NCI-H1436 (cell line): ENCODE measurements around the gene PLEK2.
A peak's percentile ranks its signal among the peaks of the same experiment; 100 is the strongest.
"Not testable (repeated sequence)": the region's sequence is repeated elsewhere in the genome, so short reads cannot be mapped to it uniquely, and the experiment has no call there.

Experiments used
- DNase-seq: peaks from one replicate; lab custom pipeline; 2025; lab: John Stamatoyannopoulos, UW

PLEK2 gene, protein sequence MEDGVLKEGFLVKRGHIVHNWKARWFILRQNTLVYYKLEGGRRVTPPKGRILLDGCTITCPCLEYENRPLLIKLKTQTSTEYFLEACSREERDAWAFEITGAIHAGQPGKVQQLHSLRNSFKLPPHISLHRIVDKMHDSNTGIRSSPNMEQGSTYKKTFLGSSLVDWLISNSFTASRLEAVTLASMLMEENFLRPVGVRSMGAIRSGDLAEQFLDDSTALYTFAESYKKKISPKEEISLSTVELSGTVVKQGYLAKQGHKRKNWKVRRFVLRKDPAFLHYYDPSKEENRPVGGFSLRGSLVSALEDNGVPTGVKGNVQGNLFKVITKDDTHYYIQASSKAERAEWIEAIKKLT

DNA sequence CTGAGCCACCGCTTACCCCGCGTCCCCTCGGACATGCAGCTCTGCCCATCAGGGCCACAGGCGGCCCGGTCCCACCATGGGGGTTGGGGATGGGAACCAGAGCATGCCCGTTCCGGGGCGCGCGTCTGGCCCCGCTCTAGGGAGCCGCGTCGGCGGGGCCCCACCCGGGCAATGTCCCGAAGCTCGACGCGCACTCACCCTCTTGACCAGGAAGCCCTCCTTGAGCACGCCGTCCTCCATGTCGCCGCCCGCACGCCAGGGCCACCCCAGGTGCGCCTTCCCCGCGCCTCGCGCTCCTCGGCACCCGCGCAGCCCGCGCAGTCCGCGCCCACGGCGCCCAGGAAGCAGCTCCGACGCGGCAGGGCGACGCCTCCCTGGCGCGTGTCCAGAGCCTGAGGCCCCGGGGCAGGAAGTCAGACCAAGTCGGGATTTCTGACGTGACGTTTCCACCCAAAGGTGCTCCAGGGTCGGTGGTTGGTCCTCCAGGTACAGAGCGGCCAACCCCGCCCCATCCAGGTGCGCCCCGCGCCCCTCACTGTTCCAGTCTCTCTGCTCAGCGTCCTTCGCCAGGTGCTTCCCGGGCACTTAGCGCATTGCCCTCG lies at the start of gene PLEK2:
TSS of gene PLEK2 (minus strand) at position 346 of the 602 bp plus-strand sequence. CDS start at position 240, 106 bp downstream.
- peak; percentile 30 for DNase-seq

DNA sequence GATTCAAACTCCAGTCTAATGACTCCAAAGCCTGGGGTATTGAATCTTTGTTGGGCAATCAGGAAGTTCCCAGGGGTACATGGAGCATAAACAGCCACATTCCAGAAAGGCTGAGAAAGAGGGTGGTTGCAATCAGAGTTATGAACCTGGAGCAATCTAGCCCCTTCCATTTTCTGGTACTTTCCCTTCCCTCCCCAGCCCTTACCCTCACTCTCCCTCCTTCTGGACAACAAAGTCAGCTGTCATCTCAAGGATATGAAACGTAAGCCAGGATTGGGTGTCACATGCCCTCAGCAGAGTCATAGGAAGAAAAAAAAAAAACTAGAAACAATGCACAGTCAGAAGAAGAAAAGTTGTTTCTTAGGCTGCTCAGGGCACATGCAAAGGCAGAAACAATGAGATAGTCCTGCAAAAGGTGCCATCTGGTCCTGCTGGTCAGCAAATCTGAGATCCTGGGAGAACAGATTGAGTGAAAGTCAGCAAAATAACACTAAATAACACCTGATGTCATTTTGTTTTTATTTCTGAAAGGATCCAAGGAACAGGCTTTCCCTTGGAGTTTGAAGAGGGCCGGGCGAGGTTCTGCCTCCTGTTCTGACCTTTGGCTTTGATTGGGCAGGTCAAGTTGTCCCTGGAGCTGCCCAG lies 49.5 kb upstream of the PLEK2 start:
- no peak for DNase-seq

DNA sequence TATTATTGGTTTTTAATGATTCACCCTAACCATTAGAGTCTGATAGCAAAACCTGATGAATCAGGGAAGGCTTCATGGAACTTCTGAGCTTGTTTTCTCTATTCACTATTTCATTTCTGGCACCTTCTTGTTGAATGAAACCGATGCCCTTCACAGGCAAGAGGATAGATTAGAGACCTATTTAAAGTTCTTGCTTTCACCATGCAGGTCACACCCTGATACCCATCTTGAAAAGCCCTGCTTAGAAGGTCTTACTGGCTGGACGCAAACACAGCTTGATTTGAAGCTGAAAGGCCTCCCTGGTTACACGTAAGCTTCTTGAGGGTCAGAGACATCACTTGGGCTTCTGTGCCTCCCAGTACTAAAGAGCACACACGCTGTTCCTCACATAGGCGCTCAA lies 47.4 kb upstream of the PLEK2 start:
- no peak for DNase-seq

DNA sequence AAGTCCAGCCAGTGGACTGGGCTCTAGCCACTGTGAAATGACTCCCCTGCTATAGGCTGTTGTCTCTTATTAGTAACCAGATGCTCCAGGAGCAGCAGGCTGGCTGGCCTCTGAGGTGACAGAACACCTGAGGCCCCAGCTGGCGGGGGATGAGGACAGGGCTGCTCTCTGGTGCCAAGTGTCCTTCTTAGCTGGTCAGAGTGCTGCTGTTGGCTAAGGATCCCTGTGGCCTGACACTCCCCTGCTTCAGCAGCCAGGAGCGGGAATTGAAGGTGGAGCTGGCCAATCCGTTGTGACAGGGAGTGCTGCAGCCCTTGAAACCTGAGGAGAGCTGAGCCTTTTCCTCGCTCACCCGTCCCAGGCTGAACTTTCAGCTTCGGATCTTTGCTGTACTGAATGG lies 45.8 kb upstream of the PLEK2 start:
- DNase-seq: no peak

DNA sequence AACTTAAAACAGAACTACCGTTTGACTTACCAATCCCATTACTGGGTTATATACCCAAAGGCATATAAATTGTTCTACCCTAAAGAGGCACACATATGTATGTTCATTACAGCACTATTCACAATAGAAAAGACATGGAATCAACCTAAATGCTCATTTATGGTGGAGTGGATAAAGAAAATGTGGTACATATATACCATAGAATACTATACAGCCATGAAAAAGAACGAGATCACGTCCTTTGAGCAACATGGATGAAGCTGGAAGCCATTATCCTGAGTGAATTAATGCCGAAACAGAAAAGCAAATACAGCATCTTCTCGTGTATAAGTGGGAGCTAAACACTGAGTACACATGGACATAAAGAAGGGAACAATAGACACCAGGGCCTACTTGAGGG lies 44.8 kb upstream of the PLEK2 start:
- DNase-seq: no peak

DNA sequence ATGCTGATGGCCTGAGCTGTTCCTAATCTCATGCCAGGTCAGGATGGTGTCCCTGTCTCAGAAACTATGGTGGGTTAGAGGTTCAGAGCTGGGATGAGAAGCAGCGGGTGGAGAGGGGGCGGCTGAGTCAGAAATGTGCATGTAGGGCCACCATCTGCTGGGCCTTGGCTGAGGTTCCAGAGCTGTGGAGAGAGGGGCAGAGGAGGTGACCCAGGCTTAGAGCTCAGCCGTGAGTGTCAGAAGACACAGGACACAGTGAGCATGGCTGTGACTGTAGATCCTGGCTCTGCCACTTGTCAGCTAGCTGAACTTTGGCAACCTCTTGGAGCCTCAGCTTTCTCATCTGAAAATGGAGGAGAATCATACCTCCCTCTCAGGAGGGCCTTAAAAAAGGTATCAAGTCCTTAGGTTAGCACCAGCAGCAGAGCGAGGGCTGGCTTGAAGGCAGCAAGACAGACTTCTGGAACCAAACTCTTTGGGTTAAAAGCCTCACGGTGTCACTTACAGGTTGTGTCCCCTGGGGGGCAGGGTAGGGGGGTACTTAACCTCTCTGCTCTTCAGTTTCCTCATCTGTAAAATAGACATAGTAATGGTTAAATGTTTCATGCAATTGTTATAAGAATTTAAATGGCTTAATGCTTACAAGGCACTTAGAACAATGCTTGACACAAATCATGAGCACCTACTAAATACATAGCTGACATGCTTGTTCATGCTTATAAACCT lies 41.8 kb upstream of the PLEK2 start:
- no peak for DNase-seq

DNA sequence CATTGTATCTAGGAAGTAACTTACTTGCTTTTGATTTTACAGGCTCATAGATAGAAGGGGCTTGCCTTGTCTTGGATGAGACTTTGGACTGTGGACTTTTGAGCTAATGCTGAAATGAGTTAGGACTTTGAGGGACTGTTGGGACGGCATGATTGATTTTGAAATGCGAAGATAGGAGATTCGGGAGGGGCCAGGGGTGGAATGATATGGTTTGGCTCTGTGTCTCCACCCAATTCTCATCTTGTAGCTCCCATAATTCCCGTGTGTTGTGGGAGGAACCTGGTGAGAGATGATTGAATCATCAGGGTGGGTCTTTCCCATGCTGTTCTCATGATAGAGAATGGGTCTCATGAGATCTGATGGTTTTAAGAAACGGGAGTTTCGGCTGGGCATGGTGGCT lies 39.7 kb upstream of the PLEK2 start:
- DNase-seq: not testable (repeated sequence)

DNA sequence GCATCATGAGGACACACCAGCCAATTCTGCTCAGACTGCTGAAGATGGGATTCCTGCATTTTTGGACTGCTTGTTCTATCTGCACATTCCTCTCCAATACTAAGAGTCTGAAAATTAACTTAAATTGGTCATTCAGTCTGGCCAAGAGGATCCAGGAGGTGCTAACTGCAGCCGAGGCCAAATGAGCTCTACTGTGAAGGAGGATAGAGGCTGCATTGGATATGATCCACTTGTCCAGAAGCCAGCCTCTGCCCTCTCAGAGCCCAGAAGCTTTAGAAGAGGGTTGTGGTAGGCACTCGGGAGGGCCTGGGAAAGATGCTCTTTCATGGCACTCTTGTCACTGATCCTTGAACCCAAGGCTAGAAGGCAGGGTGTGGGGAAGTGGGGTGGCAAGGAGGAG lies 37.1 kb upstream of the PLEK2 start:
- DNase-seq: no peak

DNA sequence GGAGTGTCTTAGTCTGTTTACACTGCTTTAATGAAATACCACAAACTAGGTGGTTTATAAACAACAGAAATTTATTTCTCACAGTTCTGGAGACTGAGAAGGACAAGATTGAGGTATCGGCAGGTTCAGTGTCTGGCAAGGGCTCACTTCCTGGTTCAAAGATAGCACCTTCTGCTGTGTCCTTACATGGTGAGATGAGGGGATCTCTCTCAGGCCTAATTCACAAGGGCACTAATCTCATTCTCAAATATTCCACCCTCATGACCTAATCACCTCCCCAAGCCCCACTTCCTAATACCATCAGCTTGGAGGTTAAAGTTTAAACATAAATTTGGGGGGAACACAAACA lies 35.0 kb upstream of the PLEK2 start:
- no peak for DNase-seq

DNA sequence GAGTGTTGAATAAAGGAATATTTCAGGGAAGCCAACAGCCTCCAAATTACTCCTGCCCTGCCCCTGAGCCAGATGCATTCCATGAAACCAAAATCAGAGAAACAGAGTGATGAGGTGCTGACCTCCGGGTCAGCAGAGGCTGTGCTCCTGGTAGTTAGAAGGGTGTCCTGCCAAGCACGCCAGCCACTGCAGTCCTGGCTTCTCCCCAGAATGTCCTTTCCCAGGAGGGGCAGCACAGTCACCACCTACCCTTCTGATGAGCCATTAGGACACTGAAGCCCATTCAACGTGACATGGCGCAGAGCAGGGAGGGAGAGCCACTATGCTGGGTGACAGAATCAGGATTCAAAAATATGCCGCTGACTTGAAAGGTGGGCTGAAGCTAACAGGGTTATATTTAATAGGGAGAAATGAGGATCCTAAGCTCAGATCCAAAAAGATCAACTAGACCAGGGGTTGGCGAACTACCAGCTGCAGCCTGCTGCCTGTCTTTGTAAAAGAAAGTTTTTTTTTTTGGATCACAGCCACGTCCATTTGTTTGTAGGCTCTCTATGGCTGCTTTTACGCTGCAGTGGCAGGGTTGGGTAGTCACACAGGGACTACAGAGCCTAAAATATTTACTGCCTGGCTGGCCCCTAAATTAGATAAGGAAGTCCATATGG lies 34.5 kb upstream of the PLEK2 start:
- DNase-seq: no peak

DNA sequence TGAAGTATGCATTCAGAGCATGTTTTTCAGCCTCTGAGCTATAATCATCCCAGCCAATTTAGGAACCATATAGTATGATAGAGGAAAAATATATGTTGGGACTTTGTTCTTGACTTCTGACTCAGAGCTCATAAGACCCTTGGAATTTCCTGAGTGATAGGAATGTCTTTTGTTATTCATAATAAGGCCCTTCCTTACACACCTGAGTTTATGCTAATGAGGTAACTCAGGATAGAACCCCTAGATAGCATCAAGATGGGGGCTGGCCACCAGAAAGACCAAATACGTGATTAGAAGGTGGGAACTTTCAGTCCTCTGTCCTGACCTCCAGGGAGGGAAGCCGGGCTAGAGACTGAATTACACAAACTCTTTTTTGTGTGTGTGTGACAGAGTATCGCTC lies 32.4 kb upstream of the PLEK2 start:
- DNase-seq: no peak

DNA sequence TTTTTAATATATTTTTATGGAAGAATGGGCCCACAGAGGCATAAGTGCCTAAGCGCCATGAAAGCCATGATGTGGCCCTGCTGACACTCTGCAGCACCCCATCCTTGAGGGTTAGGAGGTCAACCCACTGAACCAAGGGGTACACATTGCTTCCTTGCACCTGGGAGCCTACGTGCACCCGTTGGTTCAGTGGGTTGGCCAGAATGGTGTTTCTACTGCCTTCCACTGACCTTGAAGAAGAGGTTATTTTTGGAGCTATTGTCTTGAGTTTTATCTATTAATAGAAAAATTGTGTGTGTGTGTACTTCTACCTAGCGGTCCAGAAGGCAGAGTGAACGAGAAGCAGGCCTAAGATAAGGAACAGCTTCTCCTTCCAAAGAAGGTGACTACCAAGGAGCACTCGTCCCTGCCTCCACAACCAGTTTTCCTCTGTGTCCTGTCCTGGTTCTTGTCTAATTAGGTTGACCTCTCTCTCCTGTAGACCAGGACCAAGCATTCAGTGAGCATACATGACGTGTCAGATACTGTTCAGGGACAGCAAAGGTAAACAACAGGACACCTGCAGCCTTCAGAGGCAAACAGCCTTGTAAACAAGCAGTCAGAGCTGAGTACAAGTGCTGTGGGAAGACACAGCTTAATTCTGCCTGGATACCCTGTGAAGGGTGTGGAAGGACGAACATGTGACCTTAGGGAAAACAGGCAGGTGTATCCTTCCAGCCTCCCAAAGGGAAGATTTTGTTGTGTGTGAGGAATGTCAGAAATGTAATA lies 30.4 kb upstream of the PLEK2 start:
- DNase-seq: no peak

DNA sequence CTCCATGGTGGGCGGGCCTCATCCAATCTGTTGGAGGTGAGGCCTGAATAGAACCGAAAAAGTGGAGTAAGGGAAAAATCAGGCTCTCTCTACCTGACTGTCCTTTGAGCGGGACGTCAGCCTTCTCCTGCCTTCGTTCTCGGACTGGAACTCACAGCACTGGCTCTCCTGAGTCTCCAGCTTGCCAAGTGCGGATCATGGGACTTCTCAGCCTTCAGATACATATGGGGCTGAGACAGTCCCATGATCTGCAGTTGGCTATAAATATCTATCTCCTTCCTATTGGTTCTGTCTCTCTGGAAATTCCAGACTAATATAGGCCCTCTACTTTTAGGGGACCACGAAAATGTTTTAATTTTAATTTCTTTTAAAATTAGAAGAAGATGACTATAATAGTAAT lies 29.7 kb upstream of the PLEK2 start:
- no peak for DNase-seq

DNA sequence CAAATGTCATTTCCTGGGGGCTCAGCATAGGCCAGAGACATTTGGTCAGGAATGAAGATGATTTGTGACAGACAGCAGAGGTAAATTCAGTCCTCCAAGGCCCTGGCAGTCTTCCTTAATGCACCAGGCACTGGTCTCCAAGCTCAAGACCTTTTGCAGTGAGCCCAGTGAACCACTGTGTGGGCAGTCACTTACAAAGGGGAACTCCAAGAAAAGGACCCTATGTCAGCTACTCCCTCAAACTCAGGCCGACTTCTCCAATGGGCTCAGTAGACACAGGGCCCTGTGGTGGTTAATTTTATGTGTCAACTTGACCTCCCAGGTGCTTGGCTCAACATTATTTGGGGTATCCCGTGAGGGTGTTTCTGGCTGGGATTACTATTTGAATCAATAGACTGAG lies 29.3 kb upstream of the PLEK2 start:
- DNase-seq: no peak

DNA sequence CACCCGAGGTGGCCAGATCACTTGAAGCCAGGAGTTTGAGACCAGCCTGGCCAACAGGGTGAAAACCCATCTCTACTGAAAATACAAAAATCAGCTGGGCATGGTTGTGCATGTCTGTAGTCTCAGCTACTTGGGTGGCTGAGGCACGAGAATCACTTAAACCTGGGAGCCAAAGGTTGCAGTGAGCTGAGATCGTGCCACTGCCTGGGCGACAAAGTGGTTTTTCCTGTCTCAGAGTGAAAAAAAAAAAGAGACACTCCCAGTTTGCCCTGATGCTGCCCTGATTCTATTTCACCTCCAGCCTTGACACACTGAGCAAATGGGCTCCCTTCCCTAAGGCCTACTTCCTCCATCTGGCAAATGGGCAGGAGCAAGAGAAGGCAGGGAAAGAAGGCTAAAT lies 28.5 kb upstream of the PLEK2 start:
- no peak for DNase-seq

DNA sequence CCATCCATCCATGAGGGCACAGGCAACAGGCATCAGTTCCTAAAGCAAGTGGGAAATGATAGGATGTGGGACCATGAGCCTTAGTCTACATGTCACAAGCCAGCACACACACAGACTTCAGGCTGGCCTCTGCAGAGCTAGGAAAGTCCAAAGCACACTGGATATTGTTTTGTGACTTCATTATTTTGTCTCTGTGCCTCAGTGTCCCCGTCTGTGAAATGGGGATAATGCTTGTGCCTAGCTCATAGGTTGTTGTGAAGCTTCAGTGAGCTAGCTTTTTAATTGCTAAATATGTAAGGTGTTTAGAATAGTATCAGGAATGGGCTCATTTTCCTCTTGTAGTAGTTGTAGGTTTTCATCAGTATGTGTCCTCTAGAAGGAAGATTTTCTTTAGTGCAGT lies 27.0 kb upstream of the PLEK2 start:
- DNase-seq: no peak

DNA sequence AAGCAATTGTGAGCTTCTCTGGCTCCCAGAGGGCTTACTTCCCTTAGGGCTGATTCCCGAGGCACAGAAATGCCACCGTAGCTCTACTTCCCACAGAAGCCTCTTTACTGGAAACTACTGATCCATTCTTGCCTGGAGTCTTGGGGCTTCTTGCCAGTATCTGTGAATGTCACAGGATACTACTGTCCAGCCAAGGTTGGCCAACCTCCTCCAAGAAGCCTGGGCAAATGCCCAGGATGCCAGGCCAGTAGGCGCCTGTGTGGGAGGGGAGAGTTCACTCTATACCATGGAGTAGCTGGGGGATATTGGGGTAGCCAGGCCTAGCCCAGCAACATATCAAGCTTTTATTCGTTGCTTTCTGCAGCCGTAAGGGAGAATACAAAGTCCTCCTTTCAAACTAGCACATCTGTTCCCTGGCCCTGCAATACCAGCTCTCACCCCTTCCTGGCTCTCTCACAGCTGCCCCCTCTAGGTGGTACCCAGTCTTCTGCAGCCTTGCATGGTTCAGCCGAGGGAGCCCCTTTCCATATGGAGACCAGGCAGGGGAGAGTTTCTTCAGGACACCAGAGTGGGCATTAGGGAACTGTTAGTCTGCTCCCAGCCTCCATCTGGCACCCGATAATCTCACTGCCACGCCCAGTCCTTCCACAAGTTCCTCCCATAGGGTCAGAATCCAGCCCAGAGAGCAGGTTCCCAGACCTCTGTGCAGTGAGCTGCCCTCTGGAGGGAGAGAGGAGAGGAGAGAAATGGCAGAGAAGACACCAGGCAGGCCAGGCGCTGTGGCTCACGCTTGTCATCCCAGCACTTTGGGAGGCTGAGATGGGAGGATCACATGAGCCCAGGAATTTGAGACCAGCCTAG lies 24.3 kb upstream of the PLEK2 start:
- no peak for DNase-seq

DNA sequence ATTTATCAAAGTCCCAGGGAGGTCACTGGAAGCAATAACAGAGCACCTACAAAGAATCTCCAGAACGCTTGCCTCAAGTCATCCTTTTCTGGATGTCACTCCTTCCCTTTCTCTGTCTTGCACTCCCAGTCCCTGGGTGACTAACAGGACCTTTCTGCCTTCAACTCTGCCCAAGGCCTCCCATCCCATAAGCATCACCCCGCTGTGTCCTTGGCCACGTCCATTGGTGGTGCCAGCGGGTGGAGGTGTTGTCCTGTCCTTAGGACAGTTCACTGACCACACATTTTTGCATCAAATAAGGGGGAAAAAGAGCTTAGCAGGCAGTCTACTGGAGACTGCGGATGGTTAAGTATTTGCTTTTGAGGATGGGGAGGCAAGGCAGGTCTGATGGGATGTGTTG lies 23.6 kb upstream of the PLEK2 start:
- DNase-seq: no peak

DNA sequence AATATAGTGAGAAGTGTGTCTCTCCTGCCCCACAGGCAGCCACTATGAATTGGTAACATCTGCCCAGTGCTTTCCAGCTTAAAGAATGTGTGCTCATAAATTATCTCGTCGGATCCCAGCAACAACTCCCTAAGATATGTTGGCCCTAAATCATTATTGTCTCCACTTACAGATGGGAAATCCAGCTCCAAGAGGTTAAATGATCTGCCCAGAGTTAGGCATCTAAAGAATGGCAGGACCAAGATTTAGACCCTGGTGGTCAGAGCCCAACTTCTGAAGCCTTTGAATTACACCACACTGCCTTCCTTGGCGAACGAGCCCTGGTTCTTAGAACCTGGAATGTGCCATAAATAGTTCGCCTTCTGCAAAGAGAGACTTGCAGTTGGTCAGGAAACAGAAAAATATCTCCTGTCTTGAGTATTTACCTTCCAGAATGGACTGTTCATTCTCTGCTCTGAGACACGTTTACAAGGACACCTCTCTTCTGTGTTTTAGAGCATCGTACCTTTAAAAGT lies 20.1 kb upstream of the PLEK2 start:
- DNase-seq: no peak

DNA sequence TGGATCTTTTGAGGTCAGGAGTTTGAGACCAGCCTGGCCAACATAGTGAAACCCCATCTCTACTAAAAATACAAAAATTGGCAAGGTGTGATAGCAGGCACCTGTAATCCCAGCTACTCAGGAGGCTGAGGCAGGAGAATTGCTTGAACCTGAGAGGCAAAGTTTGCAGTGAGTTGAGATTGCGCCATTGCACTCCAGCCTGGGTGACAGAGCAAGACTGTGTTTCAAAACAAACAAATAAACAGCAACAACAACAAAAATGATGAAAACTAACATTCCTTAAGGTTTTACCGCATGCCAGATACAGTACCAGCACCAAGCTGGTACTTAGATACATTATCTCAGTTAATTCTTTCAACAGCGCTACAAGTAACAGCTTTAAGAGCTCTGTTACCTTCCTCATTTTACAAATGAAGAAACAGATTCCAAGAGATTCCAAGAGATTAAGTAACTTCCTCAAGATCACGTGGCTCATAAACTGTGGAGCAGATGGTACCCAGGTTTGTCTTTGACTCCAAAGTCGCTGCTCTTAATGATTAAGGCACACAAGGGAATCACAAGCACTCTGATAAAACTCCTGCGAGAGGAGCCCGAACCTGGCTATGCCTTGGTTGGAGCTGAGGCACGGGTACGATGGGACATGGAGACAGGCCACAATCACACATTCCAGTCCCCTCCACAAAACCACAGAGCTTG lies 17.7 kb upstream of the PLEK2 start:
- DNase-seq: no peak
